Suprapubic skin (tissue), 4 donors: ENCODE data around the gene RARRES1. TPM values are rescaled to one million over a fixed set of nuclear protein-coding genes. Genes with fewer than 3 reads are reported as not detected.

ENCODE experiments used
- DNase-seq, 2 donors: peaks; one replicate each; pipeline ENCODE4 v3.0.0-alpha.2; 2019; ENCODE audit warnings: low spot score in 2 of 2
- H3K27ac ChIP-seq: fragments of 200-600 bp; sonication (generic); one replicate; pipeline ENCODE4 v1.5.1; 2019
- H3K27me3 ChIP-seq: fragments of 200-600 bp; sonication (generic); one replicate; pipeline ENCODE4 v1.5.1; 2019
- H3K36me3 ChIP-seq: fragments of 200-600 bp; sonication (generic); one replicate; pipeline ENCODE4 v1.5.1; 2019
- H3K4me1 ChIP-seq: fragments of 200-600 bp; sonication (generic); one replicate; pipeline ENCODE4 v1.5.1; 2019
- H3K4me3 ChIP-seq: fragments of 200-600 bp; sonication (generic); one replicate; pipeline ENCODE4 v1.5.1; 2019; ENCODE audit warnings: mild to moderate bottlenecking
- H3K9me3 ChIP-seq: fragments of 200-600 bp; sonication (generic); one replicate; pipeline ENCODE4 v1.5.1; 2019
- CTCF ChIP-seq, 2 donors: fragments of 200-600 bp in 1 of 2; fragments of 450-650 bp in 1 of 2; sonication (generic) in 1 of 2; IDR thresholded peaks; one replicate each; pipeline ENCODE4 v1.5.1; 2016 to 2019; ENCODE audit warnings: antibody characterized with exemption in 2 of 2, mild to moderate bottlenecking in 1 of 2, moderate library complexity in 1 of 2
- EP300 ChIP-seq: sonication (generic); formaldehyde crosslinking; IDR thresholded peaks from one replicate; pipeline ENCODE4 v1.6.1; 2017; ENCODE audit warnings: antibody characterized with exemption
- POLR2A ChIP-seq, 2 donors: fragments of 450-650 bp; IDR thresholded peaks; one replicate each; pipeline ENCODE4 v1.6.1; 2017; ENCODE audit warnings: antibody characterized with exemption in 2 of 2, mild to moderate bottlenecking in 2 of 2, moderate library complexity in 2 of 2
- POLR2AphosphoS5 ChIP-seq, 3 donors: sonication (generic); formaldehyde crosslinking; IDR thresholded peaks; one replicate each; pipeline ENCODE4 v1.6.1; 2017; ENCODE audit warnings: antibody characterized with exemption in 3 of 3
- WGBS: methylation state at CpG from one replicate; pipeline ENCODE4 v1.1.5; 2018; 5-methylcytosine and 5-hydroxymethylcytosine counted together
- total RNA-seq, 4 donors: library from RNA; depleted of rRNA; stranded (reverse); fragments of >200 nt; gene quantifications; one replicate each; pipeline ENCODE4 v1.1.0, GENCODE V29; 2016

The RARRES1 gene
- total RNA-seq, 4 donors from 2014 or later = 5.6 to 23.4 (median 19.5) TPM

GRCh38 chr3:158748237-158748828 is 16.1 kb upstream of the RARRES1 start:
- Histone ChIP-seq H3K4me1 (peaks cover 10% of the 10 kb centered on the region), H3K27ac (no peak overlapping the region), H3K27me3 (no peaks in the 10 kb centered on the region), H3K36me3 (no peaks in the 10 kb centered on the region), H3K4me3 (no peak overlapping the region), H3K9me3 (no peaks in the 10 kb centered on the region)
- DNase-seq = no peak
- WGBS = 46% methylated on average over 7 of the region's 7 CpGs
- no peak for TF ChIP-seq EP300
- no peak for TF ChIP-seq CTCF (IDR thresholded peaks at IDR 0.05)
- no peak for TF ChIP-seq POLR2A (IDR thresholded peaks at IDR 0.05)
- no peak for TF ChIP-seq POLR2AphosphoS5 (IDR thresholded peaks at IDR 0.05)

DNA sequence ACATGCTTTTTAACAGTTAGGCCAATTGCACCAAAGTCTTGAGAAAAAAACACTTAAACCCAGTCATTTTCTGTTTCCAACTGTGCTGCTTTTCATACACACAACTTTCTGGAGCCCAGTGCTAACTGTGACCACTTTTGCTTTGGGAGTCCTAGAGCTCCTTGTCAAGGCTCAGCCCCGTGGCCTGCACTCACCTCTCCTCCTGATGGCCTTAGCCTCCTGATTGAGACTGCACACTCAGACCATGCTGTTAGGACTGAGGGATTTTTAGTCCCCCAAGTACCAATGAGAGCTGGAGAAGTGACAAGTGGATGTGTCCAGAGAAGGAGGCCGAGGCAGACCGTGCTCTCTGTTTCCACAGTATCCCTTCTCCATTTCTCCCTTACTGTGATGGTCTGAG is 15.2 kb upstream of the RARRES1 start:
- peaks cover 10% of the 10 kb centered on the region for H3K4me1 ChIP-seq
- H3K9me3 ChIP-seq = no peaks in the 10 kb centered on the region
- no peaks in the 10 kb centered on the region for H3K36me3 ChIP-seq
- H3K4me3 ChIP-seq = no peak overlapping the region
- WGBS = 97% methylated on average over 3 of the region's 3 CpGs
- H3K27me3 ChIP-seq = no peaks in the 10 kb centered on the region
- no peak for DNase-seq
- TF ChIP-seq POLR2AphosphoS5 (IDR thresholded peaks at IDR 0.05) (no peak), CTCF (IDR thresholded peaks at IDR 0.05) (no peak), EP300 (no peak), POLR2A (IDR thresholded peaks at IDR 0.05) (no peak)
- no peak overlapping the region for H3K27ac ChIP-seq

- Histone ChIP-seq H3K36me3 (no peaks in the 10 kb centered on the region), H3K4me3 (no peak overlapping the region), H3K4me1 (peaks cover 10% of the 10 kb centered on the region), H3K9me3 (no peaks in the 10 kb centered on the region), H3K27me3 (no peaks in the 10 kb centered on the region), H3K27ac (no peak overlapping the region)
- DNase-seq = no peak
- 71% methylated on average over 1 of the region's 1 CpG for WGBS
- TF ChIP-seq POLR2AphosphoS5 (IDR thresholded peaks at IDR 0.05) (no peak), POLR2A (IDR thresholded peaks at IDR 0.05) (no peak), CTCF (IDR thresholded peaks at IDR 0.05) (no peak), EP300 (no peak)
Measured at GRCh38 chr3:158745551-158745950, 13.3 kb upstream of the RARRES1 start.

DNA sequence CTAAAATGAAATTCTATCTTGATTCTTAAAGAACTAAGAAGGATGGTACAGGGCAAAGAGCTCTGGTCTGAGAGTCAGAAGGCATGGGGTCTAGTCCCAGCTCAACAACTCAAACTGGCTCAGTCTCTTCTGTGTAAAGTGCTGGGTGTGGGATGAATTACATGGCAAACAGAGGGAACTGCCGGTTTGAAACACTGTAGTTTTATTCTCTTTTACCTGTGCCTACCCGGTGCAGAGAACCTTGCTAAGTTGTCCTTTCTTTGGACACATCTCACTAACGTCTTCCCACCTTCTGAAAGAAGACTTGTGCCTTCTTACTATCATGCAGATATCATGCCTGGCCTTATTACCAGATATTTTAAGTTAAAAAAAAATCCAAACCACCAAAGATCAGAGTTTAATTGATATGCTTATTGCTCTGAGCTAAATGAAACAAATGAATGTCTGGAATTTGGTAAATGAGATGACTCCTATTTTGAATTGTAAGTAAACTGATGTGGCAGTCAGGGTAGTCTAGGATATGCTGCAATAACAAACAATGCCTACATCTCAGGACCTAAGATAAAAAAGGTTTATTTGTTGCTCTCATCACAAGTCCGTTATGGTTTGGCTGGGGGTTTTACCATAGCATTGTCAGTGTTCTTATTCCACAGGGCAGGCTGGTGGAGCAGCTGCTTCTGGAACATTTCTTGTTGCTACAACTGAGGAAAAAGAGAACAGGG is 12.5 kb upstream of the RARRES1 start:
- Histone ChIP-seq H3K4me3 (no peak overlapping the region), H3K9me3 (no peaks in the 10 kb centered on the region), H3K27me3 (no peaks in the 10 kb centered on the region), H3K4me1 (peaks cover 10% of the 10 kb centered on the region), H3K36me3 (no peaks in the 10 kb centered on the region), H3K27ac (no peak overlapping the region)
- no peak for DNase-seq
- no peak for TF ChIP-seq CTCF (IDR thresholded peaks at IDR 0.05)
- no peak for TF ChIP-seq EP300
- TF ChIP-seq POLR2A (IDR thresholded peaks at IDR 0.05) = no peak
- no peak for TF ChIP-seq POLR2AphosphoS5 (IDR thresholded peaks at IDR 0.05)
- WGBS = 94% methylated on average over 4 of the region's 4 CpGs

DNA sequence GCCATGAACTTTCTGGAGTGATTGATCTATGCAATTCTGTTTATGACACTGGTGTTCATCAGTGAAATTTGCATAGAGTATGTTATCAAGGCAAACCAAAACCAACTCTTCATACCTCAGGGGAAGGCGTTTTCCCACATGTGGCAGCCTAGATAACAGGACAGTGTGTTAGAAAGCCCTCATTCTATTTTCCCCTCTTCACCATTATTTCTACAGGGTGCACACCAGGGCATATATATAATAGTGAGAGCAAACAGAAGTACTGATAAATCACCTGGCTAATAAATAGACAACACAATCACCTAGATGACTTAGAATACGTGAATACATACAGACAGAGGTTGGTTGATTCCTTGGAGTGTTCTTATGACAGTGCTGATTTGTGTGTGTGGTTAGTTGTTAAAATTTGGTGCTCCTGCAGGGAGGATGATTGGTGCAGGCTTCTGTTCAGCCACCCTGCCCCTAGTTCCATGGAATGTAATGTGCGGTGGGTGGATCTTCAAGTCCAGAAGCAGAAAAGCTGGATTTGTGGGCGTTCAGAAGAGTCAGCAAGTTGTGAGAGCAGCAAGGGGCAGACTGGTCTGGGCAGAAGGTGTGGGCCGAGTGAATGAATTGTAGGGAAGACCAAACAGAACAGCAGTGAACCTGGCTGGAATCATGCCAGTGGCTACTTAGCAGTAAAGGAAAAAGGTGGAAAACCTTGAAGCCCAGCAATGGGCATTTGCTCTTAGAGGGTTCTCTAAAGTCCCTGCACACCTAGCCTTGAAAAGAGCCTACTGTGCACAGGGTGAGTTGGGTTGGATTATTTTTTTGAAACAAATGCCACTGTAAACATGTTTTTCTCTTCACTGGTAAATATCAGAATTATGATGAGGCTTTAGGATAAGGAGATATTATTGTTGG is 11.7 kb upstream of the RARRES1 start:
- Histone ChIP-seq H3K27me3 (no peaks in the 10 kb centered on the region), H3K4me1 (peaks cover 10% of the 10 kb centered on the region), H3K4me3 (no peak overlapping the region), H3K36me3 (no peaks in the 10 kb centered on the region), H3K27ac (no peak overlapping the region), H3K9me3 (no peaks in the 10 kb centered on the region)
- TF ChIP-seq POLR2A (IDR thresholded peaks at IDR 0.05) (no peak), CTCF (IDR thresholded peaks at IDR 0.05) (no peak), POLR2AphosphoS5 (IDR thresholded peaks at IDR 0.05) (no peak), EP300 (no peak)
- WGBS = 78% methylated on average over 5 of the region's 5 CpGs
- DNase-seq = no peak
